Endothelial cell of umbilical vein (primary cell): Measurements from ENCODE around the gene CD151. TPM values are rescaled to one million over a fixed set of nuclear protein-coding genes. Genes with fewer than 3 reads are reported as not detected.

ENCODE experiments used
- BruUV-seq: library from RNA; stranded (reverse); fragments of 400-500 nt; replicated peaks from 2 replicates; lab custom pipeline; 2021; lab: Mats Ljungman, UMichigan
- CTCF ChIA-PET: fragments of 300-600, 350-600 bp; sonication (Branson Sonifier 250); formaldehyde crosslinking; loops from one replicate; lab custom pipeline; 2021; ENCODE audit warnings: antibody characterized with exemption, inconsistent platforms; lab: Charles Lee
- POLR2A ChIA-PET: fragments of 300-600, 350-600 bp; sonication (Branson Sonifier 250); formaldehyde crosslinking; loops from one replicate; lab custom pipeline; 2021; ENCODE audit warnings: antibody characterized with exemption, inconsistent platforms; lab: Charles Lee
- DNase-seq: peaks from one replicate; pipeline ENCODE4 v3.0.0-alpha.2; 2011; ENCODE audit warnings: low read depth, low spot score
- FAIRE-seq: peaks from 2 replicates; lab custom pipeline; 2011; peaks lifted over from hg19 to GRCh38; lab: Jason Lieb, UNC
- H2AFZ ChIP-seq: 2 replicates; pipeline ENCODE4 v1.6.0; 2012; ENCODE audit warnings: low read depth, low read length, control low read depth, inconsistent platforms
- H3K27ac ChIP-seq: 2 replicates; pipeline ENCODE4 v1.5.1; 2011; ENCODE audit warnings: low read depth, mild to moderate bottlenecking, control low read depth, low read length, moderate library complexity; ENCODE audit not compliant: insufficient read depth
- H3K27me3 ChIP-seq, 2 experiments: 2 replicates each; pipeline versions ENCODE4 v1.6.0 to v1.6.1; 2011; ENCODE audit warnings: low read length in 2 of 2, mixed read lengths in 1 of 2; ENCODE audit not compliant: control insufficient read depth in 2 of 2, insufficient read depth in 2 of 2
- H3K36me3 ChIP-seq, 2 experiments: 2 replicates in 1 of 2; 3 replicates in 1 of 2; pipeline ENCODE4 v1.5.1; 2011; ENCODE audit warnings: low read length in 2 of 2, mild to moderate bottlenecking in 1 of 2, moderate library complexity in 1 of 2; ENCODE audit not compliant: control insufficient read depth in 2 of 2, insufficient read depth in 2 of 2; ENCODE audit errors: extremely low read depth in 1 of 2
- H3K4me1 ChIP-seq: 3 replicates; pipeline ENCODE4 v1.5.1; 2011; ENCODE audit warnings: mild to moderate bottlenecking, low read length; ENCODE audit not compliant: control insufficient read depth, insufficient read depth; ENCODE audit errors: extremely low read depth
- H3K4me2 ChIP-seq: 2 replicates; pipeline ENCODE4 v1.6.1; 2011; ENCODE audit warnings: low read length, control low read depth, mixed read lengths; ENCODE audit not compliant: insufficient read depth
- H3K4me3 ChIP-seq, 3 experiments: fragments of 200-600 bp in 1 of 3; sonication (generic), shearing (Covaris generic) in 1 of 3; replicated peaks in 1 of 3; 2 replicates each; pipeline ENCODE4 v1.5.1; 2011 to 2016; ENCODE audit warnings: control low read depth in 3 of 3, low read length in 3 of 3, mild to moderate bottlenecking in 2 of 3, inconsistent platforms in 1 of 3, low read depth in 1 of 3, moderate library complexity in 1 of 3; ENCODE audit not compliant: insufficient read depth in 1 of 3
- H3K79me2 ChIP-seq: 2 replicates; pipeline ENCODE4 v1.6.0; 2012; ENCODE audit warnings: low read length, inconsistent platforms; ENCODE audit not compliant: control insufficient read depth, insufficient read depth
- H3K9ac ChIP-seq: replicated peaks from 2 replicates; pipeline ENCODE3; 2011; ENCODE audit warnings: low read length, control low read depth; ENCODE audit not compliant: insufficient read depth; ENCODE audit errors: extremely low read depth
- H3K9me1 ChIP-seq: replicated peaks from 3 replicates; pipeline ENCODE4 v1.6.0; 2011; ENCODE audit warnings: mild to moderate bottlenecking, low read length; ENCODE audit not compliant: control insufficient read depth, insufficient read depth; ENCODE audit errors: extremely low read depth
- H3K9me3 ChIP-seq: replicated peaks from 2 replicates; pipeline ENCODE4 v1.5.1; 2012; ENCODE audit warnings: low read length, inconsistent platforms; ENCODE audit not compliant: control insufficient read depth, insufficient read depth
- H4K20me1 ChIP-seq: replicated peaks from 2 replicates; pipeline ENCODE3; 2011; ENCODE audit warnings: mild to moderate bottlenecking, low read length; ENCODE audit not compliant: control insufficient read depth, insufficient read depth; ENCODE audit errors: extremely low read depth
- EZH2 ChIP-seq: IDR thresholded peaks from 2 replicates; pipeline ENCODE4 v1.6.1; 2012; ENCODE audit warnings: borderline replicate concordance, low read depth, mild to moderate bottlenecking, moderate library complexity, low read length, inconsistent platforms; ENCODE audit not compliant: severe bottlenecking
- FOS ChIP-seq: IDR thresholded peaks from 2 replicates; pipeline ENCODE4 v1.6.1; 2011; ENCODE audit warnings: mild to moderate bottlenecking, low read length, moderate library complexity, borderline replicate concordance; ENCODE audit not compliant: insufficient read depth
- GATA2 ChIP-seq: IDR thresholded peaks from 2 replicates; pipeline ENCODE4 v1.7.0; 2011; ENCODE audit warnings: low read depth, mild to moderate bottlenecking, moderate library complexity, mixed read lengths, low read length; ENCODE audit not compliant: insufficient read length, insufficient read depth
- JUN ChIP-seq: IDR thresholded peaks from 2 replicates; pipeline ENCODE4 v1.6.1; 2011; ENCODE audit warnings: borderline replicate concordance, low read depth; ENCODE audit not compliant: insufficient read length, insufficient read depth
- MYC ChIP-seq: IDR thresholded peaks from one replicate; pipeline ENCODE4 v1.6.1; 2011; ENCODE audit warnings: mild to moderate bottlenecking, low read depth, low read length
- POLR2A ChIP-seq: IDR thresholded peaks from 2 replicates; pipeline ENCODE4 v1.6.1; 2012; ENCODE audit warnings: low read depth, mild to moderate bottlenecking, control low read depth, low read length
- dilution Hi-C: fragments of 300-500 bp; cut with MboI; formaldehyde crosslinking; loops from one replicate; pipeline ENCODE4 v1.15.0; 2019; ENCODE audit warnings: low sequenced_read_pairs; ENCODE audit not compliant: extremely low pct_ligation_motif_present
- intact Hi-C: fragments of 100-400 bp; cut with micrococcal nuclease; formaldehyde crosslinking; loops from one replicate; pipeline ENCODE4 v1.10.0; 2022
- polyA plus RNA-seq, 4 experiments: library from polyadenylated mRNA; depleted of rRNA in 3 of 4; stranded (reverse) in 3 of 4; unstranded in 1 of 4; fragments of >200 nt; gene quantifications; 2 replicates each; pipeline versions ENCODE4 v1.2.1 to v1.2.3, GENCODE V29; 2011 to 2012; ENCODE audit warnings: missing spikeins in 1 of 4
- total RNA-seq: library from RNA; stranded (reverse); gene quantifications from 2 replicates; pipeline ENCODE4 v1.2.3, GENCODE V29; 2021
- TF ChIP-seq, protein P1 (sequence below), 2 donors: IDR thresholded peaks; 1 replicate in 1 of 2; 2 replicates in 1 of 2; pipeline ENCODE4 v1.5.1; 2011; ENCODE audit warnings: low read length in 2 of 2, mild to moderate bottlenecking in 2 of 2, moderate library complexity in 2 of 2, control low read depth in 1 of 2, inconsistent platforms in 1 of 2, low read depth in 1 of 2; ENCODE audit not compliant: insufficient read depth in 1 of 2; ENCODE audit errors: extremely low read depth in 1 of 2

Gene CD151
- total and polyA plus RNA-seq, 2 donors (not counting 3 experiments of a cell fraction or from before 2014, with no cell fraction given): 515 to 1,090 TPM

DNA sequence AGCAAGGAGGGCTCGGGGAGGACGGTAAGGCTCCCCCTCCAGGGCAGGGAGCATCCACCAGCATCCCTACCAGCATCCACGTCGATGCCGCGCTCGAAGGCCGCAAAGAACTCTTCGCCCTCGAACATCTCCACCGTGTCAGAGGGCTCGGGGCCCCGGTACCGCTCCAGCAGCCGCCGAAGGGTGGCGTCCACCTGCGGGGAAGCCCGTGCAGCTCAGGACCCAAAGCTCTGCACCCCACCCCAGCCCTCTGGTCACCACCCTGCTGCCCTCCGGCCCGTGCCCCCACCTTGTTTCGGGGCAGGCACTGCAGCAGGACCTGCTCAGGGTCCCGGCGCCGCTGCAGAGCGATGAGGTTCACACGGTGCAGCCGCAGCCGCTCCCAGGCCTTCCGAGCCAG lies 32.3 kb upstream of the CD151 start:
- POLR2A ChIA-PET: no interaction called here
- CTCF ChIA-PET: no interaction called here

More for the DNA sequence above, 32.3 kb upstream of the CD151 start:
- Histone ChIP-seq H3K36me3 (peaks cover 0 to 20% of the 10 kb centered on the region in 2 experiments), H3K27ac (no peak overlapping the region), H2AFZ (no peak overlapping the region), H3K4me1 (peaks cover 28% of the 10 kb centered on the region), H3K9me3 (no peaks in the 10 kb centered on the region), H3K79me2 (peaks cover 9% of the 10 kb centered on the region), H4K20me1 (no peaks in the 10 kb centered on the region), H3K9ac (no peak overlapping the region), H3K9me1 (no peaks in the 10 kb centered on the region), H3K4me3 (no peak overlapping the region), H3K27me3 (no peaks in the 10 kb centered on the region), H3K4me2 (no peak overlapping the region)
- intact Hi-C loops (no loop called here), dilution Hi-C loops (no loop called here)
- no TSS peak for BruUV-seq
- DNase-seq (no peak), FAIRE-seq (no peak)
- TF ChIP-seq JUN (no peak), GATA2 (no peak), EZH2 (no peak), FOS (no peak), MYC (no peak), POLR2A (no peak)
- TF ChIP-seq, protein P1, sequence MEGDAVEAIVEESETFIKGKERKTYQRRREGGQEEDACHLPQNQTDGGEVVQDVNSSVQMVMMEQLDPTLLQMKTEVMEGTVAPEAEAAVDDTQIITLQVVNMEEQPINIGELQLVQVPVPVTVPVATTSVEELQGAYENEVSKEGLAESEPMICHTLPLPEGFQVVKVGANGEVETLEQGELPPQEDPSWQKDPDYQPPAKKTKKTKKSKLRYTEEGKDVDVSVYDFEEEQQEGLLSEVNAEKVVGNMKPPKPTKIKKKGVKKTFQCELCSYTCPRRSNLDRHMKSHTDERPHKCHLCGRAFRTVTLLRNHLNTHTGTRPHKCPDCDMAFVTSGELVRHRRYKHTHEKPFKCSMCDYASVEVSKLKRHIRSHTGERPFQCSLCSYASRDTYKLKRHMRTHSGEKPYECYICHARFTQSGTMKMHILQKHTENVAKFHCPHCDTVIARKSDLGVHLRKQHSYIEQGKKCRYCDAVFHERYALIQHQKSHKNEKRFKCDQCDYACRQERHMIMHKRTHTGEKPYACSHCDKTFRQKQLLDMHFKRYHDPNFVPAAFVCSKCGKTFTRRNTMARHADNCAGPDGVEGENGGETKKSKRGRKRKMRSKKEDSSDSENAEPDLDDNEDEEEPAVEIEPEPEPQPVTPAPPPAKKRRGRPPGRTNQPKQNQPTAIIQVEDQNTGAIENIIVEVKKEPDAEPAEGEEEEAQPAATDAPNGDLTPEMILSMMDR (IDR thresholded peaks at IDR 0.05; ENCODE audit: extremely low read depth in 1 of 2, insufficient read depth in 1 of 2, low read depth in 1 of 2, low read length in 2 of 2): no peak
